GM10248 (cell line): ENCODE data around the gene MICU2.
"Not testable (repeated sequence)": the region's sequence is repeated elsewhere in the genome, so short reads cannot be mapped to it uniquely, and the experiment has no call there.

Experiments
- CTCF ChIA-PET: fragments of 300-600 bp; sonication (Branson Sonifier 250); formaldehyde crosslinking; extraction: SDS; loops from one replicate; lab custom pipeline; 2021; ENCODE audit warnings: antibody characterized with exemption; lab: Yijun Ruan, JAX
- POLR2A ChIA-PET: fragments of 350-650 bp; sonication (Branson Sonifier 250); formaldehyde crosslinking; extraction: SDS; loops from one replicate; lab custom pipeline; 2020; ENCODE audit warnings: antibody characterized with exemption; lab: Yijun Ruan, JAX
- DNase-seq: peaks from one replicate; pipeline ENCODE4 v3.0.0; 2012; ENCODE audit errors: extremely low spot score
- TF ChIP-seq, protein P1 (sequence below): IDR thresholded peaks from 2 replicates; pipeline ENCODE4 v1.5.1; 2012; ENCODE audit warnings: mild to moderate bottlenecking, low read depth; ENCODE audit errors: extremely low read depth, missing control alignments, control extremely low read depth

Gene MICU2

DNA sequence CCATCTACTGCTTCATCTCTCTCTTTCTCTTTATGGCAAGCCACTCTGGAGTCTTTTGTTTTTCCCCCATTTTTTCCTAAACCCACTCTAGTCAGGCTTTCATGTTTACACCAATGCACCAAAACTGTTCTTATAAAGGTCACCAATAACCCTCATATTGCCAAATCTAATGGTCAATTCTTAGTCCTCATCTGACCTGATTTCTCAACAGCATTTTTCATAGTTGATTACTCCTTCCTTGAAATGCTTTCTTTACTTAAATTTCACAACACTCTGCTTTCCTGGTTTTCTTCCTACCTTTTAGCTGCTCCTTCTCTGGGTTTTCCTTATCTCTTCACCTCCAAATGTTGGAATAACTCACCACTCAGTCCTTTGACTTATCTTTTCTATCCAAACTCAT is 47.9 kb downstream of the MICU2 start:
- POLR2A ChIA-PET = no interaction called here
- CTCF ChIA-PET = interaction anchor here (1.2 to 3.1 kb wide), 2 partner anchors 12 to 18 kb away, joined by 3 to 15 read pairs; no protein-coding TSS in a partner anchor
- TF ChIP-seq, protein P1, sequence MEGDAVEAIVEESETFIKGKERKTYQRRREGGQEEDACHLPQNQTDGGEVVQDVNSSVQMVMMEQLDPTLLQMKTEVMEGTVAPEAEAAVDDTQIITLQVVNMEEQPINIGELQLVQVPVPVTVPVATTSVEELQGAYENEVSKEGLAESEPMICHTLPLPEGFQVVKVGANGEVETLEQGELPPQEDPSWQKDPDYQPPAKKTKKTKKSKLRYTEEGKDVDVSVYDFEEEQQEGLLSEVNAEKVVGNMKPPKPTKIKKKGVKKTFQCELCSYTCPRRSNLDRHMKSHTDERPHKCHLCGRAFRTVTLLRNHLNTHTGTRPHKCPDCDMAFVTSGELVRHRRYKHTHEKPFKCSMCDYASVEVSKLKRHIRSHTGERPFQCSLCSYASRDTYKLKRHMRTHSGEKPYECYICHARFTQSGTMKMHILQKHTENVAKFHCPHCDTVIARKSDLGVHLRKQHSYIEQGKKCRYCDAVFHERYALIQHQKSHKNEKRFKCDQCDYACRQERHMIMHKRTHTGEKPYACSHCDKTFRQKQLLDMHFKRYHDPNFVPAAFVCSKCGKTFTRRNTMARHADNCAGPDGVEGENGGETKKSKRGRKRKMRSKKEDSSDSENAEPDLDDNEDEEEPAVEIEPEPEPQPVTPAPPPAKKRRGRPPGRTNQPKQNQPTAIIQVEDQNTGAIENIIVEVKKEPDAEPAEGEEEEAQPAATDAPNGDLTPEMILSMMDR = no peak
- DNase-seq = no peak

DNA sequence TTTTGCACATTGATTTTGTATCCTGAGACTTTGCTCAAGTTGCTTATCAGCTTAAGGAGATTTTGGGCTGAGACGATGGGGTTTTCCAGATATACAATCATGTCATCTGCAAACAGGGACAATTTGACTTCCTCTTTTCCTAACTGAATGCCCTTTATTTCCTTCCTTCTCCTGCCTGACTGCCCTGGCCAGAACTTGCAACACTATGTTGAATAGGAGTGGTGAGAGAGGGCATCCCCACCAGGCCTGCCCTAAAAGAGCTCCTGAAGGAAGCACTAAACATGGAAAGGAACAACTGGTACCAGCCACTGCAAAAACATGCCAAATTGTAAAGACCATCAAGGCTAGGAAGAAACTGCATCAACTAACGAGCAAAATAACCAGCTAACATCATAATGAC is 50.7 kb downstream of the MICU2 start:
- CTCF ChIA-PET, DNase-seq, POLR2A ChIA-PET: not testable (repeated sequence)

DNA sequence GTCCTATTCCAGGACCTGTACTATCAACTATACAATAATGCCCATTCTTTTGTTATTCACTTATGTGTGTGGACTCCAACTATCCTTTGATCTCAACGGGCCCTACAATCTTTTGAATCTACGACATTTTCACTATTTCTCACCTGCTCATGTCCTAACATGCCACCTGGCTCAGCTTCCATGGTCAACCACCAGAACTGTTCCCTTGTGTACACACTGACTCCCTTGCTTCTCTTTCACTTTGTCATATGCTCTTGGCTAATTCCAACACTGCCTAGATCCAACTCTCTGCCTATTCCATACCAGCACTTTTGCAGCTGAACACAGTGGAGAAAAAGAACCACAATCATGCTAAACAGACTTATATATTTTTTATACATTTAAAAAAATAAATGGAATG is 53.1 kb downstream of the MICU2 start:
- ChIA-PET CTCF (interaction anchor here (2.0 to 2.5 kb wide), 3 partner anchors 8 to 15 kb away, joined by 7 to 8 read pairs (median 8); no protein-coding TSS in a partner anchor), POLR2A (no interaction called here)
- TF ChIP-seq, protein P1 = no peak
- no peak for DNase-seq

DNA sequence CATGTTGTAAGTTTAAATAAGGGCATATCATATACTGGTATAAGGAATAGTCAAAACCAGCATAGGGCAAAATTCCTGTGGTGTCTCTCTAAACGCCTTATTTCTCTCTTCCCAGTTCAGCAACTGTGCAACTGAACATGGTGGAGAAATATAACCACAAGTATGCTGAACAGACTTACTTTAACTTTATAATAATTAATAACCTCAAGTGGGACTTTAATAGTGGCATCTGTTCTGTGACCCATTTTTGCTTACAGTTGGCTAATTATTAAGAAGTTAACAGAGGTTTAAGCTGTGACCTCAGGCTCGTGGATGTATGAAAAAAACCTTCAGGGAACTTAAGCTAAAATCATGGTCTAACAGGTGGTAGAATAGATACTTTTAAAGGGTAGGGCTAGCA is 54.3 kb downstream of the MICU2 start:
- ChIA-PET POLR2A (no interaction called here), CTCF (interaction anchor here (1.0 to 2.5 kb wide), 4 partner anchors 9 to 19 kb away, joined by 3 to 8 read pairs (median 8); no protein-coding TSS in a partner anchor)
- TF ChIP-seq, protein P1 = no peak
- DNase-seq = no peak

DNA sequence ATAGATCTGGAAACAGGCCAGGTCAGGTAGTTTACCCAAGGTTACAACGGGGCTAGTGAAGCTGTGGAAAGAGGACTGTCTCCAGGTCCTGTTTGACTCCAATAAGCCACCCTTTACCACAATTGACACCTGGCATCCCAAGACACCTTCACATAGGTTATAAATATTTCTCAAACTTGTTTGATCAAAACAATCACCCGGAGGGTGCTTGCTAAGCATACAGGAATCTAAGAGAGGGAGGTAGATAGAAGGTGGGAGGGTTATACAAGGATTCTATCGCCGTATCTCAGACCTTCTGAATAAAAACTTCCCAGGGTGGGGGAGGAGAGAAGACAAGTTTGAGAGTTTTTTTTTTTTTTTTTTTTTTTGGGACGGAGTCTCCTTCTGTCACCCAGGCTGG is 55.4 kb downstream of the MICU2 start:
- TF ChIP-seq, protein P1 = no peak
- ChIA-PET POLR2A (no interaction called here), CTCF (interaction anchor here (0.9 to 2.5 kb wide), 2 partner anchors 10 to 20 kb away, joined by 3 to 7 read pairs; no protein-coding TSS in a partner anchor)
- no peak for DNase-seq

DNA sequence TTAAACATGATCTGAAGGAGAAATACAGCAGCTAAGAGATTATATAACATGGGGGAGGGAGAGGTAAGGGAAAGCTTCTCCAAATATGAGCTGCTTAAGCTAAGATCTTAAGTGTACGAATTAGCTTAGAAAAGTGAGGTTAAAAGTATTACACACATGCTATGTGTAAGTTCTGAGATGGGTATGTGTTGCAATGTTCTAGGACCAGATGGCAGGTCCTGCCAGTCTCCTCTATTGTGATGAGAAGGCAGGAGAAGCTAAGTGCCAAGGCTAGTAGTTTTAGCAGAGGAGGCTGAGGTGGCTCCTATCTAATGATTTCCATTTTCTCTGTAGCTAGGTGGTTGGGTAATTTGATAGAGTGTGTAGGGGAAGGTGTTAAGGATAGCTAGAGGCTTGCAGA is 57.6 kb downstream of the MICU2 start:
- TF ChIP-seq, protein P1 = no peak
- ChIA-PET CTCF (interaction anchor here (0.9 to 1.1 kb wide), 4 partner anchors 10 to 23 kb away, joined by 3 to 6 read pairs (median 3); no protein-coding TSS in a partner anchor), POLR2A (no interaction called here)
- DNase-seq = no peak

DNA sequence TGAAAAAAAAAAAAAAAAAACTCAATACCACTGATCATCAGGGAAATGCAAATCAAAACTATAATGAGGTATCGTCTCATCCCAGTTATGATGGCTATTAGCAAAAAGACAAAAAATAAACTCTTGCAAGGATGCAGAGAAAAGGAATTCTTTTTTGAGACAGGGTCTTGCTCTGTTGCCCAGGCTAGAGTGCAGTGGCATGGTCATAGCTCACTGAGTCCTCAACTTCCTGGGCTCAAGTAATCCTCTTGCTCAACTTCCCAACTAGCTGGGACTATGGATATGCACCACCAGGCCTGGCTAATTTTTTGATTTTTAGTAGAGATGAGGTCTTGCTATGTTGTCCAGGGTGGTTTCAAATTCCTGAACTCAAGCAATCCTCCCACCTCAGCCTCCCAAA is 59.5 kb downstream of the MICU2 start:
- TF ChIP-seq, protein P1 = no peak
- DNase-seq = no peak
- POLR2A ChIA-PET = no interaction called here
- CTCF ChIA-PET = interaction anchor here (1.4 kb wide), 1 partner anchor 12 kb away, joined by 3 read pairs; no protein-coding TSS in a partner anchor
